Peyer's patch (tissue), 4 donors: ENCODE measurements around the gene BRMS1L. TPM values are rescaled to one million over a fixed set of nuclear protein-coding genes. Genes with fewer than 3 reads are reported as not detected.
"Not testable (repeated sequence)": the region's sequence is repeated elsewhere in the genome, so short reads cannot be mapped to it uniquely, and the experiment has no call there.

Experiments used
- DNase-seq, 3 donors: peaks; one replicate each; pipeline ENCODE4 v3.0.0-alpha.2; 2017 to 2019
- H3K27ac ChIP-seq, 4 donors: fragments of 200-600 bp; sonication (generic); one replicate each; pipeline ENCODE4 v1.5.1; 2016 to 2019
- H3K27me3 ChIP-seq, 2 donors: fragments of 200-600 bp; sonication (generic); one replicate each; pipeline ENCODE4 v1.5.1; 2019
- H3K36me3 ChIP-seq, 3 donors: fragments of 200-600 bp; sonication (generic); one replicate each; pipeline ENCODE4 v1.5.1; 2016 to 2019
- H3K4me1 ChIP-seq, 4 donors: fragments of 200-600 bp; sonication (generic); one replicate each; pipeline ENCODE4 v1.5.1; 2016 to 2019
- H3K4me3 ChIP-seq, 4 donors: fragments of 200-600 bp; sonication (generic); 1 replicate in 3 of 4; 2 replicates in 1 of 4; pipeline ENCODE4 v1.5.1; 2016 to 2019; ENCODE audit warnings: mild to moderate bottlenecking in 1 of 4
- H3K9me3 ChIP-seq, 4 donors: fragments of 200-600 bp; sonication (generic); one replicate each; pipeline ENCODE4 v1.5.1; 2016 to 2019; ENCODE audit warnings: mild to moderate bottlenecking in 1 of 4
- POLR2A ChIP-seq, 2 donors: fragments of 450-650 bp; IDR thresholded peaks; one replicate each; pipeline ENCODE4 v1.5.1; 2017; ENCODE audit warnings: antibody characterized with exemption in 2 of 2, mild to moderate bottlenecking in 2 of 2, moderate library complexity in 2 of 2
- total RNA-seq, 4 donors: library from RNA; depleted of rRNA; stranded (reverse); fragments of >200 nt; gene quantifications; one replicate each; pipeline ENCODE4 v1.1.0, GENCODE V29; 2016
- TF ChIP-seq, protein P1 (sequence below), 6 experiments: fragments of 450-650 bp in 4 of 6; fragments of 200-600 bp in 2 of 6; sonication (generic) in 1 of 6; IDR thresholded peaks; one replicate each; pipeline ENCODE4 v1.5.1; 2017 to 2019; ENCODE audit warnings: antibody characterized with exemption in 6 of 6, mild to moderate bottlenecking in 3 of 6, moderate library complexity in 1 of 6

Gene BRMS1L
- total RNA-seq, 4 donors from 2014 or later, result 0.53 to 4.1 (median 2.4) TPM

DNA sequence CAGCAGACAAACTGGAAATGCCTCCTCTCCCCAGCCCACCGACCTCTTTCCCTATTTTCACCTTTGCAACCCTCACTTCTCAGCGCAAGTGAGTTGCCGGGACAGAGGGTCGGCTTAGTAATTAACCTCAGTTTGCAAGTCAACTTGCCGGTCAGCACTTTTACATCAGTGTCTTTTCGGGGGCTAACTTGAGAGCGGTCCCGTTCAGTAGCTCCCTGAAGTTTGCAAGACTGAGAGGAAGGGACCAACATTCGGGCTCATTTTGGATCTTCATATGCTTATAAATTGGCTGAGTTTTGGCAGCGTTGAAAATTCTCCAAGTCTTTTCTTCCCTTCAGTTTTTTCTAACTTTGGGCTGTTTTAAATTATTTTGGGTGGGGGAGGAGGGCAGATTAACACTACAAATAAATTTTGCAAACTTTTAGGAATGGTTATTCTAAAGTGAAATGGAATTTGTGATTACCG lies 846 bp downstream of the BRMS1L start:
- H3K27ac ChIP-seq, result peak overlapping the region; percentile 89 to 99 (median 92)
- no peak for DNase-seq
- TF ChIP-seq POLR2A (IDR thresholded peaks at IDR 0.05), result no peak
- TF ChIP-seq, protein P1, sequence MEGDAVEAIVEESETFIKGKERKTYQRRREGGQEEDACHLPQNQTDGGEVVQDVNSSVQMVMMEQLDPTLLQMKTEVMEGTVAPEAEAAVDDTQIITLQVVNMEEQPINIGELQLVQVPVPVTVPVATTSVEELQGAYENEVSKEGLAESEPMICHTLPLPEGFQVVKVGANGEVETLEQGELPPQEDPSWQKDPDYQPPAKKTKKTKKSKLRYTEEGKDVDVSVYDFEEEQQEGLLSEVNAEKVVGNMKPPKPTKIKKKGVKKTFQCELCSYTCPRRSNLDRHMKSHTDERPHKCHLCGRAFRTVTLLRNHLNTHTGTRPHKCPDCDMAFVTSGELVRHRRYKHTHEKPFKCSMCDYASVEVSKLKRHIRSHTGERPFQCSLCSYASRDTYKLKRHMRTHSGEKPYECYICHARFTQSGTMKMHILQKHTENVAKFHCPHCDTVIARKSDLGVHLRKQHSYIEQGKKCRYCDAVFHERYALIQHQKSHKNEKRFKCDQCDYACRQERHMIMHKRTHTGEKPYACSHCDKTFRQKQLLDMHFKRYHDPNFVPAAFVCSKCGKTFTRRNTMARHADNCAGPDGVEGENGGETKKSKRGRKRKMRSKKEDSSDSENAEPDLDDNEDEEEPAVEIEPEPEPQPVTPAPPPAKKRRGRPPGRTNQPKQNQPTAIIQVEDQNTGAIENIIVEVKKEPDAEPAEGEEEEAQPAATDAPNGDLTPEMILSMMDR (IDR thresholded peaks at IDR 0.05), result no peak
- H3K27me3 ChIP-seq, result no peaks in the 10 kb centered on the region
- no peaks in the 10 kb centered on the region for H3K36me3 ChIP-seq
- H3K4me3 ChIP-seq, result peak overlapping the region; percentile 60 to 100 (median 76)
- H3K9me3 ChIP-seq, result no peaks in the 10 kb centered on the region
- H3K4me1 ChIP-seq, result peaks cover 0 to 6% (median 0%) of the 10 kb centered on the region in 4 donors

DNA sequence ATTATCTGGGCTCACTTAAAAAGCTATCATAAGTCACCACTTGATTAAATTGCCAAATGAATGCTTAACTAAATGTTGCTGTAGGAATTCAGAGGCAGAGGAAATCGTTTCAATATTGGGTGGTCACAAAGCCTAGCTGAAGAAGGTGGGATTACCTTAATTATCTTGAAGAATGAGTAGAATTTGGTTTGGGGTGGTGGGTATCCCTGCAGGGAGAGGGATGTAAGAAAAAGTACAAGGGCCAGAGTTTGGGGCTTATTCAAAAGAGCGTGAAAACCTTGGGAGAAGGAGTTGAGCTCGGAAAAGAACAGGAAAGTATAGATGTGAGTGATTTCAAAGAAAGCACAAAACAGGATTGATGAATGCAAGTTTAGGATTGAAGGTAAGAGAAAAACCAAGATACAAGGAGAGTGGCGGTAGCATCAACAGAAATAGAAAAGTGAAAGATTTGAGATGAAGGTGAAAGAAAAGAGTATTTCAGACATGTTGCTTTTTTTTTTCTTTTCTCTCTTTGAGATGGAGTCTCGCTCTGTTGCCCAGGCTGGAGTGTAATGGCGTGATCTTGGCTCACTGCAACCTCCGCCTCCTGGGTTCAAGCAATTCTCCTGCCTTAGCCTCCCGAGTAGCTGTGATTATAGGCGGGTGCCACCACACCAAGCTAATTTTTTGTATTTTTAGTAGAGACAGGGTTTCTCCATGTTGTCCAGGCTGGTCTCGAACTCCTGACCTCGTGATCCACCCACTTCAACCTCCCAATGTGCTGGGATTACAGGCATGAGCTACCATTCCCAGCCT lies 1.7 kb downstream of the BRMS1L start:
- no peak for DNase-seq
- no peak for TF ChIP-seq POLR2A (IDR thresholded peaks at IDR 0.05)
- TF ChIP-seq, protein P1 (IDR thresholded peaks at IDR 0.05), result no peak
- H3K36me3 ChIP-seq, result peaks cover 0 to 2% (median 0%) of the 10 kb centered on the region in 3 donors
- no peaks in the 10 kb centered on the region for H3K27me3 ChIP-seq
- no peaks in the 10 kb centered on the region for H3K9me3 ChIP-seq
- H3K4me3 ChIP-seq, result no peak overlapping the region
- H3K27ac ChIP-seq, result no peak overlapping the region
- peaks cover 0 to 6% (median 0%) of the 10 kb centered on the region in 4 donors for H3K4me1 ChIP-seq

DNA sequence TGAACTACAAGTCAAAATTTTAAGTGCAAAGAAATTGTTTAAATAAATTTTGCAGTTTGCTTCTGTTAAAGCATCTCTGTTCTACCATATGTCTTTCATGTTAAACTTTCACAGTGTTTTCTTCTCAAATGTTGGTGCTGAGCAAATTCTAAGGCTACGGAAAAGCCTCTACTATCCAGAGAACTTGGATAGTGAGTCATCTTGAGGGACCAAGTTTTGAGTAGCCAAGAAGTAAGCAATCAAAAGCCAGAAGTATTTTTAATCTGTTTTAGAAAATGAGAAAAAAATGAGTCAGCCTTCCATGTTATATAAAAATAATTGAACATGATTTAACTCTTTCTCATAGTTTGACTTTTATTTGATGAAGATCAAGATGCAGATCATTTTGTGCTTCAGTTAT lies 3.3 kb downstream of the BRMS1L start:
- TF ChIP-seq, protein P1 (IDR thresholded peaks at IDR 0.05), result no peak
- no peak for TF ChIP-seq POLR2A (IDR thresholded peaks at IDR 0.05)
- H3K4me1 ChIP-seq, result peaks cover 0 to 6% (median 0%) of the 10 kb centered on the region in 4 donors
- H3K36me3 ChIP-seq, result peaks cover 0 to 5% (median 0%) of the 10 kb centered on the region in 3 donors
- no peak for DNase-seq
- no peak overlapping the region for H3K4me3 ChIP-seq
- no peaks in the 10 kb centered on the region for H3K9me3 ChIP-seq
- H3K27ac ChIP-seq, result no peak overlapping the region
- no peaks in the 10 kb centered on the region for H3K27me3 ChIP-seq

DNA sequence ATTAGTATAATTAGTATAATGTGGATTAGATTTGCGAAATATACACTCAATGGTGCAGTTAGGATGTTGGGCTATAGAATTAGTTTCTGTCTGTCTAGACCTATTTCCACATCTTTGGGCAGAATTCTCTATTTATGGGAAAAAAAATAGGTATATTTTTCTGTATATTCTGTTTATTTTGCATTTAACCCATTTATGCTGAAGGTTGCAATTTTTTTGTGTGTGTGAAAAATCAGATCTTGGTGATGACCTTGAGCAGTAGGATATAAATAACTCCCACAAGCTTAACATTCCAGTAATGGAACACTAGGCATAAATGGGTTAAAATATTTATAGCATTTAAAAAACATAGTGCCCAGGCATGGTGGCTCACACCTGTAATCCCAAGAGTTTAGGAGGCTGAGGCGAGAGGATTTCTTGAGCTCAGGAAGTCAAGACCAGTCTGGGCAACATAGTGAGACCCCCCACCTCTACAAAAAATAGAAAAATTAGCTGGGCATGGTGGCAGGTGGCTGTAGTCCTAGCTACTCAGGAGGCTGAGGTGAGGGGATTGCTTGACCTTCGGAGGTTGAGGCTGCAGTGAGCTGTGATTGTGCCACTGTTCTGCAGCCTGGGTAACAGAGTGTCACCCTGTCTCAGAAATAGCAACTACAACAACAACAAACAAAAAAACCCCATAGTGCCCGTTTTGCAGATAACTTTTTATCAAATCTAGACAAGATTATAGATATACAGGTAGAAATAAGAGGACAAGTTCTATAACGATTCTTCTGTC lies 9.3 kb downstream of the BRMS1L start:
- no peak overlapping the region for H3K4me3 ChIP-seq
- peaks cover 0 to 27% (median 0%) of the 10 kb centered on the region in 3 donors for H3K36me3 ChIP-seq

DNA sequence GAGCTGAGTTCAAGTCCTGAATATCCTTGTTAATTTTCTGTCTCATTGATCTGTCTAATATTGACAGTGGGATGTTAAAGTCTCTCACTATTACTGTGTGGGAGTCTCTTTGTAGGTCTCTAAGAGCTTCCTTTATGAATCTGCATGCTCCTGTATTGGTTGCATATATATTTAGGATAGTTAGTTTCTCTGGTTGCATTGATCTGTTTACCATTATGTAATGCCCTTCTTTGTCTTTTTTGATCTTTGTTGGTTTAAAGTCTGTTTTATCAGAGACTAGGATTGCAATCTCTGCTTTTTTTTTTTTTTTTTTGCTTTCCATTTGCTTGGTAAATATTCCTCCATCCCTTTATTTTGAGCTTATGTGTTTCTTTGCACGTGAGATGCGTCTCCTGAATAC lies 15.6 kb downstream of the BRMS1L start:
- not testable (repeated sequence) for H3K27me3 ChIP-seq, H3K4me1 ChIP-seq, H3K27ac ChIP-seq, DNase-seq, H3K4me3 ChIP-seq
- H3K9me3 ChIP-seq, result peaks cover 0 to 13% (median 2%) of the 10 kb centered on the region in 4 donors
- H3K36me3 ChIP-seq, result peaks cover 0 to 33% (median 0%) of the 10 kb centered on the region in 3 donors

More for the DNA sequence above, 9.3 kb downstream of the BRMS1L start:
- no peaks in the 10 kb centered on the region for H3K27me3 ChIP-seq
- H3K9me3 ChIP-seq, result peaks cover 0 to 2% (median 0%) of the 10 kb centered on the region in 4 donors
- H3K4me1 ChIP-seq, result no peaks in the 10 kb centered on the region
- no peak for DNase-seq
- no peak overlapping the region for H3K27ac ChIP-seq
- TF ChIP-seq, protein P1 (IDR thresholded peaks at IDR 0.05), result no peak
- no peak for TF ChIP-seq POLR2A (IDR thresholded peaks at IDR 0.05)

DNA sequence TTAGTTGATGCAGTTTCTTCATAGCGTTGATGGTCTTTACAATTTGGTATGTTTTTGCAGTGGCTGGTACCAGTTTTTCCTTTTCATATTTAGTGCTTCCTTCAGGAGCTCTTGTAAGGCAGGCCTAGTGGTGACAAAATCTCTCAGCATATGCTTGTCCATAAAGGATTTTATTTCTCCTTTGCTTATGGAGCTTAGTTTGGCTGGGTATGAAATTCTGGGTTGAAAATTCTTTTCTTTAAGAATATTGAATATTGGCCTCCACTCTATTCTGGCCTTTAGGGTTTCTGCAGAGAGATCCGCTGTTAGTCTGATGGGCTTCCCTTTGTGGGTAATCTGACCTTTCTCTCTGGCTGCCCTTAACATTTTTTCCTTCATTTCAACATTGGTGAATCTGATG lies 16.1 kb downstream of the BRMS1L start:
- Histone ChIP-seq H3K36me3 (peaks cover 0 to 33% (median 0%) of the 10 kb centered on the region in 3 donors), H3K9me3 (peaks cover 0 to 13% (median 2%) of the 10 kb centered on the region in 4 donors)
- H3K27ac ChIP-seq, H3K4me1 ChIP-seq, DNase-seq, H3K27me3 ChIP-seq, H3K4me3 ChIP-seq: not testable (repeated sequence)
